CD4-positive, alpha-beta T cell treated with Interferon alpha-2 for 1 hour (primary cell): ENCODE measurements around the gene GPC5.
"Not testable (repeated sequence)": the region's sequence is repeated elsewhere in the genome, so short reads cannot be mapped to it uniquely, and the experiment has no call there.

ENCODE experiments used
- DNase-seq, 2 donors: peaks; one replicate each; pipeline ENCODE4 v3.0.0-alpha.2; 2020 to 2022

GPC5 gene

GRCh38 chr13:91798338-91798737 is 399.9 kb downstream of the GPC5 start:
- DNase-seq, result not testable (repeated sequence)

GRCh38 chr13:91801772-91802171 is 403.4 kb downstream of the GPC5 start:
- DNase-seq, result not testable (repeated sequence)

- DNase-seq, result no peak
Measured at GRCh38 chr13:91802957-91803356, 404.5 kb downstream of the GPC5 start.

GRCh38 chr13:91804724-91805123 is 406.3 kb downstream of the GPC5 start:
- DNase-seq, result no peak

GRCh38 chr13:91805605-91806004 is 407.2 kb downstream of the GPC5 start:
- DNase-seq, result no peak

GRCh38 chr13:91809161-91809560 is 410.7 kb downstream of the GPC5 start:
- DNase-seq, result no peak

- DNase-seq, result no peak
Measured at GRCh38 chr13:91813253-91813652, 414.8 kb downstream of the GPC5 start.

- no peak for DNase-seq
Measured at GRCh38 chr13:91816263-91816807, 417.9 kb downstream of the GPC5 start.

- no peak for DNase-seq
Measured at GRCh38 chr13:91817250-91817649, 418.8 kb downstream of the GPC5 start.

- DNase-seq, result no peak
Measured at GRCh38 chr13:91824416-91824815, 426.0 kb downstream of the GPC5 start.

- no peak for DNase-seq
Measured at GRCh38 chr13:91825516-91825915, 427.1 kb downstream of the GPC5 start.

GRCh38 chr13:91836553-91836952 is 438.1 kb downstream of the GPC5 start:
- no peak for DNase-seq

- DNase-seq, result no peak
Measured at GRCh38 chr13:91845612-91846011, 447.2 kb downstream of the GPC5 start.

- no peak for DNase-seq
Measured at GRCh38 chr13:91863699-91864098, 465.3 kb downstream of the GPC5 start.

- DNase-seq, result no peak
Measured at GRCh38 chr13:91868351-91868750, 469.9 kb downstream of the GPC5 start.

- no peak for DNase-seq
Measured at GRCh38 chr13:91878491-91878890, 480.1 kb downstream of the GPC5 start.

- no peak for DNase-seq
Measured at GRCh38 chr13:91879360-91879759, 480.9 kb downstream of the GPC5 start.

- no peak for DNase-seq
Measured at GRCh38 chr13:91882918-91883317, 484.5 kb downstream of the GPC5 start.

GRCh38 chr13:91889641-91890040 is 491.2 kb downstream of the GPC5 start:
- no peak for DNase-seq

GRCh38 chr13:91891141-91891540 is 492.7 kb downstream of the GPC5 start:
- DNase-seq, result no peak

GRCh38 chr13:91893040-91893439 is 494.6 kb downstream of the GPC5 start:
- no peak for DNase-seq

- no peak for DNase-seq
Measured at GRCh38 chr13:91894316-91894715, 495.9 kb downstream of the GPC5 start.

- no peak for DNase-seq
Measured at GRCh38 chr13:91896547-91896946, 498.1 kb downstream of the GPC5 start.

- not testable (repeated sequence) for DNase-seq
Measured at GRCh38 chr13:91898986-91899385, 500.6 kb downstream of the GPC5 start.

GRCh38 chr13:91902291-91902690 is 503.9 kb downstream of the GPC5 start:
- DNase-seq, result no peak

- DNase-seq, result no peak
Measured at GRCh38 chr13:91904005-91904404, 505.6 kb downstream of the GPC5 start.
